H1 (cell line): Measurements from ENCODE around the gene MARCHF10. TPM values are rescaled to one million over a fixed set of nuclear protein-coding genes. Genes with fewer than 3 reads are reported as not detected.

Experiments used
- CTBP2 ChIP-seq: IDR thresholded peaks from 2 replicates; pipeline ENCODE4 v1.7.0; 2011; ENCODE audit warnings: borderline replicate concordance, mild to moderate bottlenecking, moderate library complexity, mixed read lengths, low read length; ENCODE audit not compliant: insufficient read depth, insufficient read length
- EP300 ChIP-seq, 2 experiments: IDR thresholded peaks; 1 replicate in 1 of 2; 2 replicates in 1 of 2; pipeline ENCODE4 v1.6.1; 2011 to 2012; ENCODE audit warnings: low read depth in 2 of 2, low read length in 2 of 2, mild to moderate bottlenecking in 2 of 2, borderline replicate concordance in 1 of 2, inconsistent platforms in 1 of 2, moderate library complexity in 1 of 2
- RXRA ChIP-seq: IDR thresholded peaks from 2 replicates; pipeline ENCODE4 v1.6.1; 2011; ENCODE audit warnings: low read depth, mild to moderate bottlenecking, low read length, moderate library complexity; ENCODE audit not compliant: insufficient read depth
- SP2 ChIP-seq: IDR thresholded peaks from 2 replicates; pipeline ENCODE4 v1.6.1; 2012; ENCODE audit warnings: mild to moderate bottlenecking, low read length, inconsistent platforms
- SUZ12 ChIP-seq: fragments of 200-600 bp; sonication (generic); IDR thresholded peaks from 2 replicates; pipeline ENCODE4 v1.6.1; 2012; ENCODE audit warnings: mild to moderate bottlenecking, inconsistent platforms, low read length, moderate library complexity, mixed read lengths
- polyA plus RNA-seq, 7 experiments: library from polyadenylated mRNA; depleted of rRNA in 3 of 7; stranded (reverse) in 5 of 7; unstranded in 2 of 7; fragments of >200 nt in 5 of 7; fragments of 200-250 nt in 2 of 7; gene quantifications; 1 replicate in 5 of 7; 2 replicates in 1 of 7; 4 replicates in 1 of 7; pipeline versions ENCODE4 v1.2.1 to v1.2.3, GENCODE V29; 2011 to 2013; ENCODE audit warnings: missing spikeins in 2 of 7, mixed read lengths in 2 of 7
- total RNA-seq: library from RNA; stranded (reverse); fragmentation: NEBNext Ultra II Directional; extraction: Animal tissue kit (Norgen Biotek cat#: 25700); gene quantifications from 2 replicates; pipeline ENCODE4 v1.2.1, GENCODE V29; 2021

MARCHF10 gene
- total and polyA plus RNA-seq, 2 of the 8 experiments (the other 6 are each of a cell fraction or from before 2014, with no cell fraction given): 0.48 to 0.73 TPM

DNA sequence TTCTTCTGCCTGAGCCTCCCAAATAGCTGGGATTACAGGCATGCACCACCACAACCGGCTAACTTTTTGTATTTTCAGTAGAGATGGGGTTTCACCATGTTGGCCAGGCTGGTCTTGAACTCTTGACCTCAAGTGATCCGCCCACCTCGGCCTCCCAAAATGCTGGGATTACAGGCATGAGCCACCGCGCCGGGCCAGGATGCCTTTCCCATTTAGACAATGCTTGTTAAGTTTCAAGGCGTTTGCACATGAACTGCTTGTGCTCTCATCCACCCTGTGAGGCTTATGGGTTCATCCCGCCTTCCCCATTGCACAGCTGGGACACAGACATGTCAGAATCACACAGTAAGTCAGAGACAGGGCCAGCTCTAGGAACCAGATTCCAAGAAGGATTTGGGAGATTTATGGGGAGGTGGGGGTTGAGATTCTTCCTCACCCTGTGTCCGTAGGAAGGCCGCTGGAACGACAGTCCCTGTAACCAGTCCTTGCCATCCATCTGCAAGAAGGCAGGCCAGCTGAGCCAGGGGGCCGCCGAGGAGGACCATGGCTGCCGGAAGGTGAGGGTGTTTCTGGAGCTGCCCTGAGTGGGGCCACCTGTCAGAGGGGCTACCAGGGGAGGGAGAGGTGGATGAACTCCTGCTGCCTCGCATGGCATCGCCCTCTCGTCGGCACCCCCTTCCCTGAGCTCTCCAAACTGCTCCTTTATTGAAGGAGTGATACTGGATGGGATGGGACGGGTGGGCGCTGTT is 134.3 kb downstream of the MARCHF10 start (continued):
- no peak for TF ChIP-seq CTBP2
- no peak for TF ChIP-seq EP300 (IDR thresholded peaks at IDR 0.05; ENCODE audit: borderline replicate concordance in 1 of 2, low read depth in 2 of 2, low read length in 2 of 2)
- no peak for TF ChIP-seq SP2
- TF ChIP-seq RXRA: no peak
- no peak for TF ChIP-seq SUZ12
